Measurements from ENCODE around the gene PLD3. TPM values are rescaled to one million over a fixed set of nuclear protein-coding genes. Genes with fewer than 3 reads are reported as not detected.

Gene PLD3
- total RNA-seq, 2 experiments from 2014 or later = 65.1 to 70.0 TPM

Small RNA genes lying within 50 kb of the gene (microRNA-seq; reads per million reads assigned to microRNA genes)
- gene MIR6796 = not detected

Other genes with a start within 250 kb of the PLD3 start
- gene MAP3K10, start 157.3 kb upstream of the PLD3 start, total RNA-seq = 10 to 100 TPM; 16.2 to 18.4 TPM
- gene TTC9B, start 130.3 kb upstream of the PLD3 start, total RNA-seq = not detected
- under 1 TPM; 0.39 to 0.68 TPM for gene CCNP, start 122.0 kb upstream of the PLD3 start, total RNA-seq
- 100 to 1,000 TPM; 137 to 139 TPM for gene AKT2, start 63.4 kb upstream of the PLD3 start, total RNA-seq
- 10 to 100 TPM; 27.7 to 28.3 TPM for gene C19orf47, start 298 bp upstream of the PLD3 start, total RNA-seq
- under 1 TPM in 1 of 2 experiments, not detected in 1; 0.10 TPM for gene HIPK4, start 41.5 kb downstream of the PLD3 start, total RNA-seq
- gene PRX, start 64.7 kb downstream of the PLD3 start, total RNA-seq = 1 to 10 TPM in 1 of 2 experiments, under 1 TPM in 1; 0.84 to 1.1 TPM
- 10 to 100 TPM in 1 of 2 experiments, 1 to 10 TPM in 1; 9.3 to 10.1 TPM for gene SERTAD1, start 77.3 kb downstream of the PLD3 start, total RNA-seq
- gene SERTAD3, start 95.6 kb downstream of the PLD3 start, total RNA-seq = 10 to 100 TPM; 10.0 to 11.9 TPM
- 10 to 100 TPM; 15.1 to 16.5 TPM for gene BLVRB, start 117.0 kb downstream of the PLD3 start, total RNA-seq
- gene SPTBN4, start 118.3 kb downstream of the PLD3 start, total RNA-seq = under 1 TPM in 1 of 2 experiments, not detected in 1; 0.47 TPM
- 100 to 1,000 TPM; 116 to 124 TPM for gene SHKBP1, start 228.2 kb downstream of the PLD3 start, total RNA-seq

Data from activated CD8-positive, alpha-beta T cell treated with anti-CD3 and anti-CD28 coated beads, Interleukin-2, amount 10 ng/mL, durations not matched to agents 7 days and 5 days (primary cell).